Suprapubic skin (tissue), 3 donors: ENCODE results near the gene SIX4.

ENCODE experiments used
- CTCF ChIP-seq, 2 donors: fragments of 200-600 bp in 1 of 2; fragments of 450-650 bp in 1 of 2; sonication (generic) in 1 of 2; IDR thresholded peaks; one replicate each; pipeline ENCODE4 v1.5.1; 2016 to 2019; ENCODE audit warnings: antibody characterized with exemption in 2 of 2, mild to moderate bottlenecking in 1 of 2, moderate library complexity in 1 of 2
- EP300 ChIP-seq: sonication (generic); formaldehyde crosslinking; IDR thresholded peaks from one replicate; pipeline ENCODE4 v1.6.1; 2017; ENCODE audit warnings: antibody characterized with exemption
- POLR2A ChIP-seq, 2 donors: fragments of 450-650 bp; IDR thresholded peaks; one replicate each; pipeline ENCODE4 v1.6.1; 2017; ENCODE audit warnings: antibody characterized with exemption in 2 of 2, mild to moderate bottlenecking in 2 of 2, moderate library complexity in 2 of 2

DNA sequence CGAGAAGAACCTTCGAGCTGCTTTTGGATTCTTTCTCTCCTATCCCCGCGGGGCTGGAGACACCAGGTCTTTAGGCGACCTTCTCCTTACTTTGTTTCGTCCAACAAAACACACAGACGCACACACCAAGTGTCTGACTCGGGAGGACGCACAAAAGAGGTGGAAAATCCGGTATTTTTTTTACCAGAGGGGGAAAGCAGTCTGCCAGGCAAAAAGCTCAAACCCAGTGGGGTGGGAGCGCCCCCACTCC lies 2.1 kb downstream of the SIX4 start:
- TF ChIP-seq POLR2A (IDR thresholded peaks at IDR 0.05) (no peak), CTCF (IDR thresholded peaks at IDR 0.05) (no peak), EP300 (no peak)
